Right cardiac atrium (tissue), 5 donors: ENCODE results near the gene CHCHD4. TPM values are rescaled to one million over a fixed set of nuclear protein-coding genes. Genes with fewer than 3 reads are reported as not detected.

Experiments used
- ATAC-seq, 2 donors: fragments of 200-7000 bp; cut with Tn5 transposase; one replicate each; pipeline versions ENCODE4 v1.8.0 to v1.9.1; 2020; ENCODE audit warnings: moderate library complexity in 2 of 2, mild to moderate bottlenecking in 1 of 2
- DNase-seq, 3 donors: peaks; one replicate each; pipeline ENCODE4 v3.0.0-alpha.2; 2020
- H3K27ac ChIP-seq: one replicate; pipeline ENCODE4 v1.5.1; 2013; ENCODE audit warnings: mild to moderate bottlenecking, low read length, control low read depth, moderate library complexity
- H3K27me3 ChIP-seq: one replicate; pipeline ENCODE4 v1.6.1; 2013; ENCODE audit not compliant: control insufficient read depth, insufficient read depth
- H3K4me1 ChIP-seq: one replicate; pipeline ENCODE4 v1.6.1; 2013; ENCODE audit warnings: low read length; ENCODE audit not compliant: control insufficient read depth, insufficient read depth
- H3K4me3 ChIP-seq: one replicate; pipeline ENCODE4 v1.5.1; 2013; ENCODE audit warnings: low read length, control low read depth
- H3K9me3 ChIP-seq: one replicate; pipeline ENCODE4 v1.6.1; 2013; ENCODE audit warnings: low read length; ENCODE audit not compliant: control insufficient read depth
- WGBS: extraction: QIAGEN DNeasy Blood & Tissue Kit; methylation state at CpG from one replicate; pipeline ENCODE4 v1.1.7; 2013; 5-methylcytosine and 5-hydroxymethylcytosine counted together
- intact Hi-C, 4 donors: fragments of 100-400 bp; cut with DNase I; formaldehyde crosslinking; loops; one replicate each; pipeline versions ENCODE4 v1.11.0 to v1.14.0; 2022 to 2023
- long read RNA-seq, 4 donors: library from polyadenylated mRNA; unstranded; transcript quantifications; one replicate each; pipeline ENCODE4 v2.0.0, GENCODE V29; 2020 to 2021
- polyA plus RNA-seq: library from polyadenylated mRNA; stranded (reverse); fragments of 200-250 nt; gene quantifications from one replicate; pipeline ENCODE4 v1.2.3, GENCODE V29; 2013
- total RNA-seq, 4 donors: library from RNA; stranded (reverse); fragmentation: NEBNext Ultra II Directional; extraction: Animal tissue kit (Norgen Biotek cat#: 25700); gene quantifications; one replicate each; pipeline ENCODE4 v1.2.1, GENCODE V29; 2021
- donor health status: healthy with polysubstance abuse.
- donor health status: DM: no; HTN: yes; CAD: no.
- donor health status: DM: no; HTN: no; CAD: no.
- donor health status: DM: no; HTN: yes; CAD: no; lungs with severe emphysema.
- donor health status: DM: yes; HTN: yes; CAD: no.

The CHCHD4 gene
- total RNA-seq (10 to 100 TPM; 21.0 to 30.9 (median 27.4) TPM), polyA plus RNA-seq (33.4 TPM)
- long read RNA-seq, donor 1, transcript CHCHD4-202 (3 exons, 1,405 nt): major isoform, 69 of 93 reads
- long read RNA-seq, donor 1, transcript CHCHD4-201 (4 exons, 1,603 nt): minor isoform, 17 of 93 reads
- long read RNA-seq, donor 1, partial matches to known transcripts: 0 of 93 reads
- long read RNA-seq, donor 1, other reads (novel, unspliced or antisense): 7 of 93 reads
- long read RNA-seq, donor 2, transcript CHCHD4-202 (3 exons, 1,405 nt): major isoform, 24 of 27 reads
- long read RNA-seq, donor 2, partial matches to known transcripts: 0 of 27 reads
- long read RNA-seq, donor 2, other reads (novel, unspliced or antisense): 1 of 27 reads
- long read RNA-seq, donor 3, transcript CHCHD4-201 (4 exons, 1,603 nt): minor isoform, 10 of 42 reads
- long read RNA-seq, donor 3, transcript CHCHD4-202 (3 exons, 1,405 nt): major isoform, 15 of 42 reads
- long read RNA-seq, donor 3, partial matches to known transcripts: 1 of 42 reads
- long read RNA-seq, donor 3, other reads (novel, unspliced or antisense): 16 of 42 reads
- long read RNA-seq, donor 4, transcript CHCHD4-202 (3 exons, 1,405 nt): major isoform, 18 of 24 reads
- long read RNA-seq, donor 4, partial matches to known transcripts: 0 of 24 reads
- long read RNA-seq, donor 4, other reads (novel, unspliced or antisense): 3 of 24 reads

DNA sequence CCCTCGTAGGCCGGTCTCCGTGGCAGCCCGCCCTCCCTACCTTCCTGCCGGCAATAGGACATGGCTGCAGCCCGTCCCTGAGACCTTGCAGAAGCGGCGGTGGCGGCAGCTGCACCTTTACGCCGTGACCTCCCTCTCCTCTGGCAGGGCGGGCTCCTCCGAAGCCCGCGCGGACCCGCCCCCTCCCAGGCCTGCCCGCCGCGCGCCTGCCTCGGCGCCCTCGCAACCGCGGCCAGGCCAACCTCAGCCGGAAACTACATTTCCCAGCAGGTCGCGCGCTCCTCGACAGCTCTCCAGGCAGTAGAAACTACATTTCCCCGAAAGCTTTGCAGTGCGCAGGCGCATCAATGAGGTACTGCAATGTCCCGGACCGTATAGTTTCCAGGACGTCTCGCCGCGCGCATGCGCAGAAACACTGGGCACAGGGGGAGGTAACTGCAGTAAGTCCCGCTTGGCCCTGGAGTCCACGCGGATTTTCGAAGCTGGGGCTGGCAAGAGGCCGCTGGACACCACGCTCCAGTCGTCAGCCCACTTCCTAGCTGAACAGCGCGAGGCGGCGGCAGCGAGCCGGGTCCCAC, at the start of gene CHCHD4, which contains the start of gene TMEM43:
CHCHD4 (minus strand) TSS at position 256 of the 578 bp plus-strand sequence; CDS start at position 62, 194 bp downstream.
TMEM43 (plus strand) TSS at position 438 of the 578 bp plus-strand sequence. CDS start 142 bp downstream, outside the sequence.
- Histone ChIP-seq H3K4me1 (peaks cover 19% of the 10 kb centered on the region), H3K27me3 (no peaks in the 10 kb centered on the region), H3K9me3 (no peaks in the 10 kb centered on the region), H3K4me3 (peak within 1 kb of the TSS; percentile 72), H3K27ac (peak within 1 kb of the TSS; percentile 99)
- intact Hi-C loops: loop anchor here in 2 of 4 donors (2.0 to 10.0 kb wide), 3 partner anchors 53 to 230 kb away; partner anchors contain the start of genes LSM3 (in 2 of the 2) and XPC (in 2 of the 2)
- ATAC-seq (peak; percentile 91 to 95), DNase-seq (peak; percentile 100)
- under 1% methylated on average over 55 of the region's 55 CpGs for WGBS

DNA sequence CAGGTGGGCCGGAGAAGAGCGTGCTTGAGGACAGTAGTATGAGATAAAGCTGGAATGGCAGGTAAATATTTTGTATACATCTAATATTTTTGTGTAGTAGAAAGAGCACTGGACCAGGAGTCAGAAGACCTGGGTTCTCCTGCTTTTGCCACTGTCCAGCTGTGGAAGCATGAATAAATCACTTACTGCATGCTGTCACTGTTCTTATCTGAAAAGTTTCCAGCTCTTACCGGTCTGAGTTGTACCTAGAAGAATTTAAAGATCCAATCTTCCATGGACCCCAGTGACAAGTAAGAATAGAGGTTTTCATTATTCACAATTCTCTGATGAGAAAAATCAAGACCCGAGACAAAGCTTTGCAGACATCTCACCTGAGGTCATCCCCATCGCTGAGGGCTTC, 47.8 kb upstream of the CHCHD4 start:
- H3K4me1 ChIP-seq: peaks cover 2% of the 10 kb centered on the region
- no peak for ATAC-seq
- intact Hi-C loops: loop anchor here in 1 of 4 donors (10.0 kb wide), 1 partner anchor 882 kb away; no protein-coding TSS in a partner anchor
- no peak overlapping the region for H3K27ac ChIP-seq
- no peaks in the 10 kb centered on the region for H3K9me3 ChIP-seq
- no peaks in the 10 kb centered on the region for H3K27me3 ChIP-seq
- 92% methylated on average over 5 of the region's 5 CpGs for WGBS
- DNase-seq: no peak
- no peak overlapping the region for H3K4me3 ChIP-seq

DNA sequence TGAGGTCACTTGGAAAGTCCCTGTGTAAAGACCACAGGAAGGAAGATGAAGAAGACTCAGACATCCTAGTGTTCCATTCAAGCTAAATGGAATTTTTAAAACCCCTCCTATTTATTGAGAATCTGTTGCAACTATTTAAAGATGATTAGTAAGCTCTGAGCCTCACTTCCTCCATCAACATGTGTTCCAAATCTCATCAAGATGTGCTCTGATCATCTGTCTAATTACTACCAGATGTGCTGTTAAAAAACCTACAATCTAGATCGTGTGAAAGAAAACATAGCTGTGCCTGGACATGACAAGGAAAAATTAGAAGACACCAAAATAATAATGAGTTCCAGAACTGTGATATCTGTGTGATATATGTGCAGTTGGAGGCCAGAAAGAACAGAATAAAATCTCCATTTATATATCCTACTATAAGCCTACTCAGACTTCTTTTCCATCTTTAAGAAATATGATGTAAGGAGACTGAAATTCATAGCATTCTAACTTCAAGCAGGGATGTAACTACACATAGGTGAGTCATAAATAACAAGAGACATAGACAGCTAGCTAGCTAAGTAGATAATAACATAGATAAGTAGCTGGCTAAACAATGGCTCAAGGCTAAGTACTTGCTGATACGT, 46.0 kb upstream of the CHCHD4 start:
- ATAC-seq (no peak), DNase-seq (no peak)
- Histone ChIP-seq H3K4me3 (no peak overlapping the region), H3K27ac (no peak overlapping the region), H3K4me1 (no peaks in the 10 kb centered on the region), H3K27me3 (no peaks in the 10 kb centered on the region), H3K9me3 (no peaks in the 10 kb centered on the region)
- 77% methylated on average over 2 of the region's 2 CpGs for WGBS
- intact Hi-C loops: loop anchor here in 1 of 4 donors (10.0 kb wide), 1 partner anchor 884 kb away; no protein-coding TSS in a partner anchor

DNA sequence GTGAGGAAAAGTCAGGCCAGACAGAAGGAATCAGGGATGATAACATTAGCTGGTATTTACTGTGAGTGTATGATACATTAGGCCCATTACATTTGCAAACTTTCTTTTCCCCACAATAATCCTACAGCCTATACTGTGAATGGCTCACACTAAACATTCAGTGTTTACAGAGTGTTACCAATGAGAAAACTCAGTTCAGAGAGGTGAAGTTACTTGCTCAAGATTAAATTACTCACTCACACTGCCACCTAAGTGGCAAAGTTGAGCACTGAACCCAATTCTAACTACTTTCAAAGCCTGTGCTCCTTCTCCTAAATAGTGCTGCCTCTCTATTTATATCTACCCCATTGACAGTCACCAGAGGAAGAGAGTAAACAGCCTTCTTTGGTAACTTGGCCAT, 45.2 kb upstream of the CHCHD4 start:
- intact Hi-C loops: loop anchor here in 1 of 4 donors (10.0 kb wide), 1 partner anchor 885 kb away; no protein-coding TSS in a partner anchor
- Histone ChIP-seq H3K4me3 (no peak overlapping the region), H3K4me1 (no peaks in the 10 kb centered on the region), H3K27ac (no peak overlapping the region), H3K27me3 (no peaks in the 10 kb centered on the region), H3K9me3 (no peaks in the 10 kb centered on the region)
- ATAC-seq (no peak), DNase-seq (no peak)

DNA sequence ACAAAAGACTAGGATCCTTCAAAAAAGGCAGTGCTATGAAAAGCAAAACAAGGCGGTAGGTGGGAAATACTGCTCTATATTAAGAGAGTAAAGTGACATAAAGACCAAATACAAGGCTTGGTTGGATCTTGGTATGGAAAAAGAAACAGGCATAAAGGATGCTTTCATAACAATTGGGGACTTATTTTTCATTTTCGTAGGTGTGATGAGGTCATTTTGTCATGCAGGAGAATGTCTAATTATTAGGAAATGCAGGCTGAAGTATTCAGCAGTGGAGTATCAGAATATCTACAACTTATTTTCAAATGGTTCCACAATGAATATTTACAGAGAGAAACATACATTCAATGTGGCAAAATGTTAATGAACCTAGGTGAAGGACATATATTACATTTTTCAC, 44.8 kb upstream of the CHCHD4 start:
- ATAC-seq (no peak), DNase-seq (no peak)
- intact Hi-C loops: no loop called here
- Histone ChIP-seq H3K4me1 (no peaks in the 10 kb centered on the region), H3K27ac (no peak overlapping the region), H3K9me3 (no peaks in the 10 kb centered on the region), H3K4me3 (no peak overlapping the region), H3K27me3 (no peaks in the 10 kb centered on the region)
- WGBS: 90% methylated on average over 2 of the region's 2 CpGs

DNA sequence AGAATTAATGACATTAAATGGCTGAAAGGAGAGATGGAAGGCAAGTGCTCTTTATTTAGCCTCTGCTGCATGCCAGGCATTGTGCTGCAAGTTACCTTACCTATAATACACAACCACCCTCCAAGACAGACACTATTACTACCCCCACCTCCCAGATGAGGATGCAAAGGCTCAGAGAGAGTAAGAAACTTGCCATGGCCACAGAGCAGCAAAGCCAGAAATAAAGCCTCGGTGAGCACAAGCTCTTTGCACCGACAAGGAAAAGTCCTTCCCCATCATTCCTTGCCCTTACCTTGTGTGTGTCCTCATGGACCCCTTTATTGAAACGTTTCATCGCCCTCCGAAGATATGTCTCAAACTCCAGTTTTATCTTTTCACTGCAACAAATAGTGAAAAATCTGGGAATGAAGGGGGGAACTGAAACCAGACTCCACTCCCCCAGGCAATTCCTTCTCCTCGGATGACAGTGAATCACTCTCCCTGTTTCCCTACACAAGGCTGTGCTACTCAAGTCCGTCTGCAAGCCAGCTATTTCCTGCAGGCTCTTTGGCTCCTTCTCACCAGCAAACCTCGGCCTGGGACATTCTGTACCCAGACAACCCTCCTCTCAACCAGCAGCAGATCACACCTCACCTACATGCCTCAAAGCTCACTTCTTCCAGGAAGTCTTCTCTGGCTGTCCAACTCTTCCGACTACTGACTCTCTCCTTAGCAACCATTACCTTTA, 42.4 kb upstream of the CHCHD4 start:
- DNase-seq (no peak), ATAC-seq (no peak)
- H3K27ac ChIP-seq: no peak overlapping the region
- H3K9me3 ChIP-seq: no peaks in the 10 kb centered on the region
- no peak overlapping the region for H3K4me3 ChIP-seq
- intact Hi-C loops: no loop called here
- WGBS: 89% methylated on average over 9 of the region's 9 CpGs
- H3K27me3 ChIP-seq: no peaks in the 10 kb centered on the region
- no peaks in the 10 kb centered on the region for H3K4me1 ChIP-seq

DNA sequence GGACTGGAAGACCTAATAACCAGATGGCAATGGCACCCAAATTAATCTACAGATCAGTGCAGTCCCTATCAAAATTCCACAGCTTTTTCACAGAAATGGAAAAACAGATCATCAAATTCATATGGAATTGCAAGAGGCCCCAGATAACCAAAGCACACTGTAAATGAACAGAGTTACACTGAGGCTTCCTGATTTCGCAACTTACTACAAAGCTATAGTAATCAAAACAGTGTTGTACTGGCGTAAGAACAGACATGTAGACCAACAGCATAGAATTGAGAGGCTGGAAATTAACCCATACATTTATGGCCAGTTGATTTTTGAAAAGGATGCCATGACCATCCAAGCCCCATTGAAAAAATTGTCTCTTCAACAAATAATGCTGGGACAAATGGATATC, 37.5 kb upstream of the CHCHD4 start:
- no peaks in the 10 kb centered on the region for H3K9me3 ChIP-seq
- H3K4me3 ChIP-seq: no peak overlapping the region
- H3K27ac ChIP-seq: no peak overlapping the region
- no peak for DNase-seq
- no peaks in the 10 kb centered on the region for H3K4me1 ChIP-seq
- 94% methylated on average over 2 of the region's 2 CpGs for WGBS
- no peaks in the 10 kb centered on the region for H3K27me3 ChIP-seq
- no peak for ATAC-seq
- intact Hi-C loops: no loop called here

DNA sequence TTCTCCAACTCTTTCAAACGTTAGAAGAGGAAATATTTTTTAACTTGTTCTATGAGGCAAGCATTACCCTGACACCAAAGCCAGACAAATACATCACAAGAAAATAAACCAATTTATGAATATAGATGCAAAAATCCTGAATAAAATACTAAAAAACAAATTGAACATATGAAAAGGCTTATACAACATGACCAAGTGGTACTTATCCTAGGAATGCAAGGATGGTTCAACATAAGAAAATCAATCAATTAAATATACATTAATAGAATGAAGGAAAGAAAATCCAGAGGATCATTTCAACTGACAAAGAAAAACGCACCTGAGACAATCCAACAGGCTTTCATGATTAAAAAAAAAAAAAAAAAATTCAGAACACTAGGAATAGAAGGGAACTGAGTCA, 36.6 kb upstream of the CHCHD4 start:
- Histone ChIP-seq H3K27ac (no peak overlapping the region), H3K27me3 (no peaks in the 10 kb centered on the region), H3K9me3 (no peaks in the 10 kb centered on the region), H3K4me1 (no peaks in the 10 kb centered on the region), H3K4me3 (no peak overlapping the region)
- intact Hi-C loops: no loop called here
- ATAC-seq (no peak), DNase-seq (no peak)
- WGBS: over 99% methylated on average over 2 of the region's 2 CpGs

DNA sequence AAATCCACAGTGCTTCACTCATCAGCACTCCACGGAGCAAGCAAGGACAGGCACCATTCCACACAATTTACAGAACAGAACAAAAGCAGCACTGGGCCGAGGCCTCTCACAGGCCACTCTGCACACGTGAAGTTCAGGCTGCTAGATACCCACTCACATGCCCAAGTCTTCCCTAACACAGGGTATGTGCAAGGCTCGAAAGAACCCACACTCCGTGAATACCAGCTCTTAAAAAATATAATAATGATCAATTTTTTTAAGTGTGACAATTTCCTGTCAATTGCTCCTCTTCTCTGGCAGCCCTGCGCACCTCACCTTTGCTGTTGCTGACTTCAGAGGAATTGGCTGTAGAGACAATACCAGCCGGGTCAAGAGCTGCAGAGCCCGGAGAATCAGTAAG, 34.8 kb upstream of the CHCHD4 start:
- intact Hi-C loops: no loop called here
- Histone ChIP-seq H3K27ac (no peak overlapping the region), H3K4me1 (no peaks in the 10 kb centered on the region), H3K9me3 (no peaks in the 10 kb centered on the region), H3K4me3 (no peak overlapping the region), H3K27me3 (no peaks in the 10 kb centered on the region)
- 98% methylated on average over 8 of the region's 8 CpGs for WGBS
- ATAC-seq (no peak), DNase-seq (no peak)

DNA sequence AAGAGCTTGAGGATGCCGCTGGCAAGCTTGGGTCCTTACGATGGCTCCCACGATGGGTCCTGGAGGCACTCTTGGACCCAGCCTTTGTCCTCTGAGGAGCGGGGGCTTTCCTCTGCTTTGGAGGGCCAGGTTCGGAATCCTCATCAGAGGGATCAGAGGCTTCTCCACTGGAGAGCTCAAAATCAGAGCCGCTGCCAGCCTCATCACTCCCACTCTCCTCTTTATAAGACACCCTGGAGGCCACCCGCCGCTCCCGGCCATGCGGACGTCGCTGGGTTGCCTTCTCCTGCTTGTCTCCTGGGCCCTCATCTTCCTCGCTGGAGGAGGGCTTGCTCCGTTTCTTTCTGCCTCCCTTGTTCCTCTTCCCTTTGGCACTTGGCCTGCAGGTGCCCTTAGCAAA, 33.7 kb upstream of the CHCHD4 start:
- no peak for ATAC-seq
- Histone ChIP-seq H3K9me3 (no peaks in the 10 kb centered on the region), H3K27ac (no peak overlapping the region), H3K27me3 (no peaks in the 10 kb centered on the region), H3K4me1 (no peaks in the 10 kb centered on the region), H3K4me3 (no peak overlapping the region)
- intact Hi-C loops: no loop called here
- WGBS: 95% methylated on average over 14 of the region's 14 CpGs
- no peak for DNase-seq
